Measurements from ENCODE around the gene SPC25.
"Not testable (repeated sequence)": the region's sequence is repeated elsewhere in the genome, so short reads cannot be mapped to it uniquely, and the experiment has no call there.

DNA sequence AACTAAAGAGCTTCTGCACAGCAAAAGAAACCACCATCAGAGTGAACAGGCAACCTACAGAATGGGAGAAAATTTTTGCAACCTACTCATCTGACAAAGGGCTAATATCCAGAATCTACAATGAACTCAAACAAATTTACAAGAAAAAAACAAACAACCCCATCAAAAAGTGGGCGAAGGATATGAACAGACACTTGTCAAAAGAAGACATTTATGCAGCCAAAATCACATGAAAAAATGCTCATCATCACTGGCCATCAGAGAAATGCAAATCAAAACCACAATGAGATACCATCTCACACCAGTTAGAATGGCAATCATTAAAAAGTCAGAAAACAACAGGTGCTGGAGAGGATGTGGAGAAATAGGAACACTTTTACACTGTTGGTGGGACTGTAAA is 19.9 kb downstream of the SPC25 start:
- TF ChIP-seq, protein P1, sequence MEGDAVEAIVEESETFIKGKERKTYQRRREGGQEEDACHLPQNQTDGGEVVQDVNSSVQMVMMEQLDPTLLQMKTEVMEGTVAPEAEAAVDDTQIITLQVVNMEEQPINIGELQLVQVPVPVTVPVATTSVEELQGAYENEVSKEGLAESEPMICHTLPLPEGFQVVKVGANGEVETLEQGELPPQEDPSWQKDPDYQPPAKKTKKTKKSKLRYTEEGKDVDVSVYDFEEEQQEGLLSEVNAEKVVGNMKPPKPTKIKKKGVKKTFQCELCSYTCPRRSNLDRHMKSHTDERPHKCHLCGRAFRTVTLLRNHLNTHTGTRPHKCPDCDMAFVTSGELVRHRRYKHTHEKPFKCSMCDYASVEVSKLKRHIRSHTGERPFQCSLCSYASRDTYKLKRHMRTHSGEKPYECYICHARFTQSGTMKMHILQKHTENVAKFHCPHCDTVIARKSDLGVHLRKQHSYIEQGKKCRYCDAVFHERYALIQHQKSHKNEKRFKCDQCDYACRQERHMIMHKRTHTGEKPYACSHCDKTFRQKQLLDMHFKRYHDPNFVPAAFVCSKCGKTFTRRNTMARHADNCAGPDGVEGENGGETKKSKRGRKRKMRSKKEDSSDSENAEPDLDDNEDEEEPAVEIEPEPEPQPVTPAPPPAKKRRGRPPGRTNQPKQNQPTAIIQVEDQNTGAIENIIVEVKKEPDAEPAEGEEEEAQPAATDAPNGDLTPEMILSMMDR (IDR thresholded peaks at IDR 0.05): not testable (repeated sequence)
- not testable (repeated sequence) for TF ChIP-seq POLR2A (IDR thresholded peaks at IDR 0.05)

Data from Peyer's patch (tissue), 4 donors.